Heart left ventricle (tissue), 16 donors: ENCODE data around the gene IGF1R. TPM values are rescaled to one million over a fixed set of nuclear protein-coding genes. Genes with fewer than 3 reads are reported as not detected.
A peak's percentile ranks its signal among the peaks of the same experiment; 100 is the strongest.

Source experiments
- ATAC-seq, 4 donors: fragments of 200-7000 bp; cut with Tn5 transposase; one replicate each; pipeline ENCODE4 v1.9.1; 2020 to 2022; ENCODE audit warnings: moderate library complexity in 4 of 4, mild to moderate bottlenecking in 3 of 4, moderate number of reproducible peaks in 1 of 4
- DNase-seq, 5 donors: peaks; one replicate each; pipeline ENCODE4 v3.0.0-alpha.2; 2020
- H3K27ac ChIP-seq, 12 donors: fragments of 200-600 bp; sonication (generic) in 4 of 12; one replicate each; pipeline versions ENCODE4 v1.5.0 to v1.8.0; 2016 to 2022; ENCODE audit warnings: mild to moderate bottlenecking in 2 of 12
- H3K27me3 ChIP-seq, 9 donors: fragments of 200-600 bp; sonication (generic) in 2 of 9; one replicate each; pipeline versions ENCODE4 v1.5.1 to v1.8.0; 2016 to 2022; ENCODE audit warnings: mild to moderate bottlenecking in 3 of 9
- H3K36me3 ChIP-seq, 9 donors: fragments of 200-600 bp; sonication (generic) in 2 of 9; one replicate each; pipeline versions ENCODE4 v1.5.0 to v1.8.0; 2018 to 2022; ENCODE audit warnings: mild to moderate bottlenecking in 2 of 9
- H3K4me1 ChIP-seq, 12 donors: fragments of 200-600 bp; sonication (generic) in 4 of 12; one replicate each; pipeline versions ENCODE4 v1.5.0 to v1.8.0; 2016 to 2022; ENCODE audit warnings: mild to moderate bottlenecking in 3 of 12
- H3K4me3 ChIP-seq, 12 donors: fragments of 200-600 bp; sonication (generic) in 4 of 12; one replicate each; pipeline versions ENCODE4 v1.5.0 to v1.8.0; 2017 to 2022; ENCODE audit warnings: mild to moderate bottlenecking in 9 of 12, moderate library complexity in 4 of 12
- H3K9me3 ChIP-seq, 12 donors: fragments of 200-600 bp; sonication (generic) in 4 of 12; one replicate each; pipeline versions ENCODE4 v1.5.0 to v1.8.0; 2016 to 2022; ENCODE audit warnings: mild to moderate bottlenecking in 1 of 12
- CTCF ChIP-seq, 12 donors: fragments of 200-600 bp; sonication (generic) in 4 of 12; IDR thresholded peaks; one replicate each; pipeline versions ENCODE4 v1.5.0 to v1.8.0; 2018 to 2022; ENCODE audit warnings: antibody characterized with exemption in 12 of 12, mild to moderate bottlenecking in 5 of 12
- POLR2A ChIP-seq, 2 donors: fragments of 450-650 bp; IDR thresholded peaks; one replicate each; pipeline ENCODE4 v1.6.1; 2017; ENCODE audit warnings: antibody characterized with exemption in 2 of 2, mild to moderate bottlenecking in 2 of 2, moderate library complexity in 2 of 2
- WGBS, 4 donors: extraction: QIAGEN DNeasy Blood & Tissue Kit in 2 of 4; methylation state at CpG; one replicate each; pipeline versions ENCODE4 v1.1.5 to v1.1.7; 2013 to 2018; 5-methylcytosine and 5-hydroxymethylcytosine counted together
- intact Hi-C, 10 donors: fragments of 100-400 bp; cut with DNase I; formaldehyde crosslinking; loops; one replicate each; pipeline versions ENCODE4 v1.11.1 to v1.14.2; 2022
- polyA plus RNA-seq, 2 donors: library from polyadenylated mRNA; stranded (reverse); fragments of 200-250 nt; gene quantifications; one replicate each; pipeline ENCODE4 v1.2.3, GENCODE V29; 2013
- total RNA-seq, 9 donors: library from RNA; depleted of rRNA in 2 of 9; stranded (reverse); fragments of >200 nt in 2 of 9; fragmentation: NEBNext Ultra II Directional in 3 of 9; extraction: Animal tissue kit (Norgen Biotek cat#: 25700) in 3 of 9; gene quantifications; one replicate each; pipeline versions ENCODE4 v1.1.0 to v1.2.4, GENCODE V29; 2016 to 2023
- donor health status: ischemic (EF 13 %, LVEDD 7.1; RV severe dilation, severe dysfunction).
- donor health status: healthy with polysubstance abuse.
- donor health status: DM: no; HTN: yes; CAD: no.
- donor health status: DM: no; HTN: no; CAD: no.
- donor health status: ischemic (EF 25% LVEDD 6.9; RV normal size, moderate dysfunction).
- donor health status: ischemic (EF 25% LVEDD 5.7; RV mildly dilated, moderate dysfunction).
- donor health status: healthy.
- donor health status: DM: yes; HTN: yes; CAD: no.
- donor health status: ischemic (EF 35%, LVEDD 5.7; RV mildly dilated, moderate dysfunction).
- donor health status: nonischemic (EF 11% LVEDD 7.7; RV severe dilation, severe dysfunction).
- donor health status: DM: yes; HTN: yes; CAD: no.
- donor health status: PGD.
- donor health status: ischemic (EF 29% LVEDD 5.4; RV normal size, mild dysfunction).
- donor health status: nonischemic (EF 23%, LVEDD 6.1; RV moderate dilation, normal function).

IGF1R gene
- total and polyA plus RNA-seq, 11 donors: 7.4 to 93.1 (median 40.5) TPM

GRCh38 chr15:98845138-98845884 lies 197.0 kb downstream of the IGF1R start:
- DNase-seq: no peak
- Histone ChIP-seq H3K4me3 (no peak overlapping the region), H3K36me3 (no peaks in the 10 kb centered on the region), H3K4me1 (peaks cover 0 to 59% (median 30%) of the 10 kb centered on the region in 12 donors), H3K9me3 (no peaks in the 10 kb centered on the region), H3K27me3 (no peaks in the 10 kb centered on the region), H3K27ac (no peak overlapping the region)
- ATAC-seq: peak in 2 of 4 donors; percentile 15 to 29
- intact Hi-C loops: loop anchor here in 6 of 10 donors (5.0 to 10.0 kb wide), 7 partner anchors 38 to 331 kb away; no protein-coding TSS in a partner anchor
- 46 to 50% (median 47%) methylated on average over 6 of the region's 6 CpGs for WGBS, 4 donors
- TF ChIP-seq POLR2A (IDR thresholded peaks at IDR 0.05) (no peak), CTCF (IDR thresholded peaks at IDR 0.05) (no peak)

- ATAC-seq (peak; percentile 60 to 82 (median 71)), DNase-seq (peak; percentile 73 to 83 (median 83))
- H3K9me3 ChIP-seq: no peaks in the 10 kb centered on the region
- H3K27ac ChIP-seq: peak overlapping the region in 11 of 12 donors; percentile 62 to 93 (median 87)
- H3K4me3 ChIP-seq: peak overlapping the region in 5 of 12 donors; percentile 62 to 84 (median 70)
- no peaks in the 10 kb centered on the region for H3K27me3 ChIP-seq
- peaks cover 17 to 67% (median 44%) of the 10 kb centered on the region in 12 donors for H3K4me1 ChIP-seq
- 9 to 13% (median 13%) methylated on average over 12 to 15 of the region's 15 CpGs for WGBS, 4 donors
- TF ChIP-seq POLR2A (IDR thresholded peaks at IDR 0.05): no peak
- TF ChIP-seq CTCF (IDR thresholded peaks at IDR 0.05): peak; percentile 63 to 89 (median 73)
- intact Hi-C loops: no loop called here
- no peaks in the 10 kb centered on the region for H3K36me3 ChIP-seq
Measured at GRCh38 chr15:98850961-98851572, 202.7 kb downstream of the IGF1R start.

- intact Hi-C loops: loop anchor here in 4 of 10 donors (1.0 kb wide), 1 partner anchor 205 kb away; the partner anchor contains the start of gene IGF1R (in 4 of the 4)
- 1% methylated on average over 8 of the region's 8 CpGs for WGBS, 4 donors
- no peaks in the 10 kb centered on the region for H3K27me3 ChIP-seq
- H3K4me3 ChIP-seq: peak overlapping the region in 11 of 12 donors; percentile 41 to 84 (median 67)
- no peaks in the 10 kb centered on the region for H3K36me3 ChIP-seq
- H3K27ac ChIP-seq: peak overlapping the region; percentile 62 to 93 (median 86)
- H3K9me3 ChIP-seq: no peaks in the 10 kb centered on the region
- peak in 3 of 12 donors; percentile 8 to 26 (median 11) for TF ChIP-seq CTCF (IDR thresholded peaks at IDR 0.05)
- peak in 1 of 2 donors; percentile 14 for TF ChIP-seq POLR2A (IDR thresholded peaks at IDR 0.05)
- H3K4me1 ChIP-seq: peaks cover 17 to 80% (median 51%) of the 10 kb centered on the region in 12 donors
- DNase-seq (peak; percentile 85 to 89 (median 87)), ATAC-seq (peak; percentile 83 to 91 (median 86))
Measured at GRCh38 chr15:98853161-98853560, 204.8 kb downstream of the IGF1R start.
